Astrocyte (in vitro differentiated cells and primary cell): Measurements from ENCODE around the gene JPH3. TPM values are rescaled to one million over a fixed set of nuclear protein-coding genes. Genes with fewer than 3 reads are reported as not detected.

ENCODE experiments used
- DNase-seq: peaks from one replicate; pipeline ENCODE4 v3.0.0-alpha.2; 2010; ENCODE audit warnings: low read depth
- FAIRE-seq: peaks from 2 replicates; lab custom pipeline; 2011; peaks lifted over from hg19 to GRCh38; lab: Jason Lieb, UNC
- H2AFZ ChIP-seq: 2 replicates; pipeline ENCODE4 v1.6.0; 2012; ENCODE audit warnings: low read depth, low read length, inconsistent platforms
- H3K27ac ChIP-seq: 2 replicates; pipeline ENCODE4 v1.5.1; 2011; ENCODE audit warnings: low read depth, low read length, inconsistent platforms
- H3K27me3 ChIP-seq: 2 replicates; pipeline ENCODE4 v1.6.0; 2011; ENCODE audit warnings: low read length, inconsistent platforms; ENCODE audit not compliant: insufficient read depth
- H3K36me3 ChIP-seq: 2 replicates; pipeline ENCODE4 v1.5.1; 2011; ENCODE audit warnings: low read length, inconsistent platforms; ENCODE audit not compliant: insufficient read depth
- H3K4me1 ChIP-seq: 2 replicates; pipeline ENCODE4 v1.5.1; 2011; ENCODE audit warnings: low read length, inconsistent platforms; ENCODE audit not compliant: insufficient read depth
- H3K4me2 ChIP-seq: 2 replicates; pipeline ENCODE4 v1.6.0; 2012; ENCODE audit warnings: low read length, inconsistent platforms
- H3K4me3 ChIP-seq: 2 replicates; pipeline ENCODE4 v1.5.1; 2011; ENCODE audit warnings: low read depth, mild to moderate bottlenecking, low read length, inconsistent platforms; ENCODE audit not compliant: insufficient read depth
- H3K79me2 ChIP-seq: 2 replicates; pipeline ENCODE4 v1.6.0; 2012; ENCODE audit warnings: mild to moderate bottlenecking, low read length, inconsistent platforms; ENCODE audit not compliant: insufficient read depth
- H3K9ac ChIP-seq: 2 replicates; pipeline ENCODE4 v1.6.0; 2012; ENCODE audit warnings: mild to moderate bottlenecking, low read length, inconsistent platforms
- H3K9me3 ChIP-seq: 2 replicates; pipeline ENCODE4 v1.5.1; 2012; ENCODE audit warnings: low read depth, mild to moderate bottlenecking, low read length, inconsistent platforms; ENCODE audit not compliant: insufficient read depth
- H4K20me1 ChIP-seq: 2 replicates; pipeline ENCODE4 v1.6.0; 2012; ENCODE audit warnings: low read length, inconsistent platforms; ENCODE audit not compliant: insufficient read depth
- H3K27ac Mint-ChIP-seq: one replicate; pipeline ENCODE4 v1.8.0; 2021; ENCODE audit warnings: mild to moderate bottlenecking, mixed read lengths; ENCODE audit not compliant: unreplicated experiment
- H3K27me3 Mint-ChIP-seq: one replicate; pipeline ENCODE4 v1.8.0; 2021; ENCODE audit warnings: low read depth, mixed read lengths; ENCODE audit not compliant: unreplicated experiment
- H3K36me3 Mint-ChIP-seq: one replicate; pipeline ENCODE4 v1.8.0; 2021; ENCODE audit warnings: low read depth, mixed read lengths; ENCODE audit not compliant: unreplicated experiment
- H3K4me1 Mint-ChIP-seq: one replicate; pipeline ENCODE4 v1.8.0; 2021; ENCODE audit warnings: low read depth, mixed read lengths; ENCODE audit not compliant: unreplicated experiment
- H3K4me3 Mint-ChIP-seq: one replicate; pipeline ENCODE4 v1.8.0; 2021; ENCODE audit warnings: mild to moderate bottlenecking, moderate library complexity, mixed read lengths; ENCODE audit not compliant: unreplicated experiment
- H3K9me3 Mint-ChIP-seq: one replicate; pipeline ENCODE4 v1.8.0; 2021; ENCODE audit warnings: mild to moderate bottlenecking, mixed read lengths; ENCODE audit not compliant: unreplicated experiment
- EZH2 ChIP-seq: IDR thresholded peaks from 2 replicates; pipeline ENCODE4 v1.6.1; 2012; ENCODE audit warnings: mild to moderate bottlenecking, low read length, inconsistent platforms; ENCODE audit not compliant: insufficient read depth
- total RNA-seq: library from RNA; stranded (reverse); gene quantifications from 2 replicates; pipeline ENCODE4 v1.2.1, GENCODE V29; 2021
- TF ChIP-seq, protein P1 (sequence below): IDR thresholded peaks from 2 replicates; pipeline ENCODE4 v1.5.1; 2011; ENCODE audit warnings: low read depth, mild to moderate bottlenecking, inconsistent platforms, low read length, moderate library complexity; ENCODE audit not compliant: insufficient read depth

The JPH3 gene
- total RNA-seq, 1 donor from 2014 or later: 8.6 TPM

- Histone ChIP-seq H3K9me3 (no peaks in the 10 kb centered on the region), H3K4me1 (no peaks in the 10 kb centered on the region), H3K36me3 (no peaks in the 10 kb centered on the region), H3K9ac (no peak overlapping the region), H3K79me2 (no peaks in the 10 kb centered on the region), H3K27me3 (peaks cover 11% of the 10 kb centered on the region), H3K4me2 (no peak overlapping the region), H4K20me1 (no peaks in the 10 kb centered on the region), H3K27ac (no peak overlapping the region), H3K4me3 (no peak overlapping the region), H2AFZ (no peak overlapping the region)
- Mint-ChIP-seq H3K27me3 (peaks cover 39% of the 10 kb centered on the region), H3K4me1 (no peaks in the 10 kb centered on the region), H3K9me3 (no peaks in the 10 kb centered on the region), H3K4me3 (no peak overlapping the region), H3K27ac (no peak overlapping the region), H3K36me3 (peaks cover 4% of the 10 kb centered on the region)
- DNase-seq (no peak), FAIRE-seq (no peak)
- TF ChIP-seq, protein P1, sequence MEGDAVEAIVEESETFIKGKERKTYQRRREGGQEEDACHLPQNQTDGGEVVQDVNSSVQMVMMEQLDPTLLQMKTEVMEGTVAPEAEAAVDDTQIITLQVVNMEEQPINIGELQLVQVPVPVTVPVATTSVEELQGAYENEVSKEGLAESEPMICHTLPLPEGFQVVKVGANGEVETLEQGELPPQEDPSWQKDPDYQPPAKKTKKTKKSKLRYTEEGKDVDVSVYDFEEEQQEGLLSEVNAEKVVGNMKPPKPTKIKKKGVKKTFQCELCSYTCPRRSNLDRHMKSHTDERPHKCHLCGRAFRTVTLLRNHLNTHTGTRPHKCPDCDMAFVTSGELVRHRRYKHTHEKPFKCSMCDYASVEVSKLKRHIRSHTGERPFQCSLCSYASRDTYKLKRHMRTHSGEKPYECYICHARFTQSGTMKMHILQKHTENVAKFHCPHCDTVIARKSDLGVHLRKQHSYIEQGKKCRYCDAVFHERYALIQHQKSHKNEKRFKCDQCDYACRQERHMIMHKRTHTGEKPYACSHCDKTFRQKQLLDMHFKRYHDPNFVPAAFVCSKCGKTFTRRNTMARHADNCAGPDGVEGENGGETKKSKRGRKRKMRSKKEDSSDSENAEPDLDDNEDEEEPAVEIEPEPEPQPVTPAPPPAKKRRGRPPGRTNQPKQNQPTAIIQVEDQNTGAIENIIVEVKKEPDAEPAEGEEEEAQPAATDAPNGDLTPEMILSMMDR: no peak
- TF ChIP-seq EZH2: no peak
Observed at GRCh38 chr16:87641721-87642120, 39.4 kb downstream of the JPH3 start.

- peaks cover 4% of the 10 kb centered on the region for H3K36me3 Mint-ChIP-seq
- peaks cover 39% of the 10 kb centered on the region for H3K27me3 Mint-ChIP-seq
Observed at GRCh38 chr16:87642491-87642890, 40.2 kb downstream of the JPH3 start.

DNA sequence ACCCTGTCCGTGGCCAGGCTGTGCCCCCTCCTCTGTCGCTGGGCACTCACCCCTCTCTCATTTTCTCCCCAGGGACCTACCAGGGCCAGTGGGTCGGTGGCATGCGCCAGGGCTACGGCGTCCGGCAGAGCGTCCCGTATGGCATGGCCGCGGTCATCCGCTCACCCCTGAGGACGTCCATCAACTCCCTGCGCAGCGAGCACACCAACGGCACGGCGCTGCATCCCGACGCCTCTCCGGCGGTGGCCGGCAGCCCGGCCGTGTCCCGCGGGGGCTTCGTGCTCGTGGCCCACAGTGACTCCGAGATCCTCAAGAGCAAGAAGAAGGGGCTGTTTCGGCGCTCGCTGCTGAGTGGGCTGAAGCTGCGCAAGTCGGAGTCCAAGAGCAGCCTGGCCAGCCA, 41.9 kb downstream of the JPH3 start:
- no peaks in the 10 kb centered on the region for H3K36me3 ChIP-seq
- H4K20me1 ChIP-seq: no peaks in the 10 kb centered on the region
- no peak for FAIRE-seq
- H3K27me3 ChIP-seq: peaks cover 16% of the 10 kb centered on the region
- H3K9me3 Mint-ChIP-seq: no peaks in the 10 kb centered on the region
- H3K4me2 ChIP-seq: no peak overlapping the region
- no peaks in the 10 kb centered on the region for H3K4me1 ChIP-seq
- DNase-seq: no peak
- H2AFZ ChIP-seq: no peak overlapping the region
- H3K27ac Mint-ChIP-seq: no peak overlapping the region
- H3K27ac ChIP-seq: no peak overlapping the region
- TF ChIP-seq, protein P1: no peak
- TF ChIP-seq EZH2: no peak
- H3K4me3 Mint-ChIP-seq: no peak overlapping the region
- peaks cover 36% of the 10 kb centered on the region for H3K27me3 Mint-ChIP-seq
- no peaks in the 10 kb centered on the region for H3K79me2 ChIP-seq
- no peaks in the 10 kb centered on the region for H3K9me3 ChIP-seq
- H3K36me3 Mint-ChIP-seq: peaks cover 3% of the 10 kb centered on the region
- H3K9ac ChIP-seq: no peak overlapping the region
- H3K4me1 Mint-ChIP-seq: no peaks in the 10 kb centered on the region
- H3K4me3 ChIP-seq: no peak overlapping the region

More at GRCh38 chr16:87642491-87642890, 40.2 kb downstream of the JPH3 start:
- no peaks in the 10 kb centered on the region for H3K4me1 Mint-ChIP-seq
- peaks cover 11% of the 10 kb centered on the region for H3K27me3 ChIP-seq
- H3K79me2 ChIP-seq: no peaks in the 10 kb centered on the region
- H3K9me3 Mint-ChIP-seq: no peaks in the 10 kb centered on the region
- no peak overlapping the region for H2AFZ ChIP-seq
- H3K27ac Mint-ChIP-seq: no peak overlapping the region
- DNase-seq (no peak), FAIRE-seq (no peak)
- H3K9ac ChIP-seq: no peak overlapping the region
- H3K36me3 ChIP-seq: no peaks in the 10 kb centered on the region
- H3K4me3 ChIP-seq: no peak overlapping the region
- H3K4me1 ChIP-seq: no peaks in the 10 kb centered on the region
- H3K4me3 Mint-ChIP-seq: no peak overlapping the region
- no peaks in the 10 kb centered on the region for H4K20me1 ChIP-seq
- no peak for TF ChIP-seq EZH2
- TF ChIP-seq, protein P1: no peak
- H3K9me3 ChIP-seq: no peaks in the 10 kb centered on the region
- no peak overlapping the region for H3K27ac ChIP-seq
- no peak overlapping the region for H3K4me2 ChIP-seq
